ENCODE measurements around the gene RBM10.

The RBM10 gene

GRCh38 chrX:47199286-47199685 lies 54.3 kb downstream of the RBM10 start:
- no peaks in the 10 kb centered on the region for H3K9me2 ChIP-seq (replicated peaks; ENCODE audit: insufficient read depth, low read length)
- no peaks in the 10 kb centered on the region for H3K9me3 ChIP-seq (ENCODE audit: insufficient read depth, low read length)
- no peak overlapping the region for H2AFZ ChIP-seq (ENCODE audit: low read depth, low read length, severe bottlenecking)
- no peak for TF ChIP-seq CTCF (IDR thresholded peaks at IDR 0.05; ENCODE audit: insufficient read depth, low read length, poor library complexity, severe bottlenecking)
- no peak for TF ChIP-seq EZH2phosphoT487 (conservative IDR thresholded peaks at IDR 0.05; ENCODE audit: low read length)
- no peaks in the 10 kb centered on the region for H3F3A ChIP-seq (ENCODE audit: insufficient read depth)
- H3K9ac ChIP-seq (ENCODE audit: low read length), result no peak overlapping the region
- H4K20me1 ChIP-seq (ENCODE audit: low read depth, low read length), result no peaks in the 10 kb centered on the region
- H3K79me2 ChIP-seq (ENCODE audit: insufficient read depth, low read length), result peaks cover 43% of the 10 kb centered on the region
- no peak overlapping the region for H3K4me2 ChIP-seq (ENCODE audit: low read depth, low read length, poor library complexity, severe bottlenecking)
- H3K27ac ChIP-seq (ENCODE audit: low read depth, low read length), result no peak overlapping the region
- no peak overlapping the region for H3K4me3 ChIP-seq (ENCODE audit: insufficient read depth, low read length, poor library complexity, severe bottlenecking)
- no peaks in the 10 kb centered on the region for H3K27me3 ChIP-seq (ENCODE audit: low read length)
- H3K36me3 ChIP-seq (ENCODE audit: low read length), result no peaks in the 10 kb centered on the region

DNA sequence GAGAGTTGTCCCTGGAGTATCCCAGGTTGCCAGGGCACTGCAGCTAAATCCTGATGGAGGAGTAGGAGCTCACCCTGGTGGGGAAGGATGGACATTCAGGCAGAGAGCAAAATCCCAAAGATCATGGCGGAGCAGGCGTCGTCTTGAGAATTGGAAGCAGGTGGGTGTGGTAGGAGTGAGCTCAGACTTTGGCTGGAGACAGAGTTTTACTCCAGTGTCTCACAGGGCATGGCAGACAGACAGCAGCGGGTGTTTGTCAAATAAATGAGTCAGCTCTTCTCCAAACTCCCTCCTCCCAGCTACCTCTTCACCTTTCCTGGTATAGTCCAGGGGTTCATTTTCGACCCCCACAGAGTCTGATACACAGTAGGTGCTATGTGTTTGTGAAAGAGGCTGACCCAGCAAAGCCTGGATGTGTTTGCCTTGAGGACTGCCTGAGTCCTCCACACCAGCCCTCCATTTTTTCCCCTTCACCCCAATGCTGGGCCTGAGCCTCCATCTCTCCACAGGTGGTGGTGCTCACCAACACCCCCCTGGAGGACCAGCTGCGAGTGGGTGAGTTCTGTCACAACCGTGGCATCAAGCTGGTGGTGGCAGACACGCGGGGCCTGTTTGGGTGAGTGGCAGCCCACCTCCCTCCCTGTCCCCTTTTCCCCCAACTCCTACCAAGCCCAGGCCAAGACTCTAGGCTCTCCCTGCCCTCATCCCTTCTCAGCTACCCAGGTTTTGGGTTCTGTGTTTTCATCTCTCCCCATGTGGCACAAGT lies 55.5 kb downstream of the RBM10 start:
- no peak overlapping the region for H3K4me3 ChIP-seq (ENCODE audit: insufficient read depth, low read length, poor library complexity, severe bottlenecking)
- H3K9ac ChIP-seq (ENCODE audit: low read length), result no peak overlapping the region
- no peaks in the 10 kb centered on the region for H3K9me2 ChIP-seq (replicated peaks; ENCODE audit: insufficient read depth, low read length)
- H3K36me3 ChIP-seq (ENCODE audit: low read length), result peaks cover 4% of the 10 kb centered on the region; the same call in 1 of the 2 replicates
- H3K27me3 ChIP-seq (ENCODE audit: low read length), result no peaks in the 10 kb centered on the region
- H4K20me1 ChIP-seq (ENCODE audit: low read depth, low read length), result no peaks in the 10 kb centered on the region
- H3F3A ChIP-seq (ENCODE audit: insufficient read depth), result no peaks in the 10 kb centered on the region
- peaks cover 30% of the 10 kb centered on the region for H3K79me2 ChIP-seq (ENCODE audit: insufficient read depth, low read length)
- no peak overlapping the region for H3K4me2 ChIP-seq (ENCODE audit: low read depth, low read length, poor library complexity, severe bottlenecking)
- H2AFZ ChIP-seq (ENCODE audit: low read depth, low read length, severe bottlenecking), result no peak overlapping the region
- TF ChIP-seq CTCF (IDR thresholded peaks at IDR 0.05; ENCODE audit: insufficient read depth, low read length, poor library complexity, severe bottlenecking) (no peak), EZH2phosphoT487 (conservative IDR thresholded peaks at IDR 0.05; ENCODE audit: low read length) (no peak)
- no peak overlapping the region for H3K27ac ChIP-seq (ENCODE audit: low read depth, low read length)
- no peaks in the 10 kb centered on the region for H3K9me3 ChIP-seq (ENCODE audit: insufficient read depth, low read length)

DNA sequence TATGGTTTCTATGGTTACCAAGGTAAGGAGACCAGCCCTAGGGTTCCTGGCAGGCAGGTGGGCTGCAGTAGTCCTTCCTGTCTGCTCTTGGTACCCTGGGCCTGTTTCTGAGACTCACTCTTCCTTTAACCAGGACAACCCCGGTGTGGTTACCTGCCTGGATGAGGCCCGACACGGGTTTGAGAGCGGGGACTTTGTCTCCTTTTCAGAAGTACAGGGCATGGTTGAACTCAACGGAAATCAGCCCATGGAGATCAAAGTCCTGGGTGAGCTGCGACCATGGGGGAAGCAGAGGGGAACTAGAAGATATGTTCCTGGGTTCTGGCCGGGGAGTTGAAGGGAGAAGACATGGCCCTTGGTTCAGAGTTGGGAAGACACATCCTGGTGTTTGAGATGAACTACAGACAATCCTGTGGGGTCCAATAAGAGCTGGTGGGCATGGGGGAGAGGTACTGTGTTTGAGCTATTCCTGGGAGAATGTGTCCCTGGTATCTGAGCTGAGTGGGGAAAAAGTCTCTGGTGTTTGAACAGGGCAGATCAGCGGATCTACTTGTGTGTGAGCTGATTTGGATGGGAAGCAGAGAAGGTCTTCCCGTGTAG lies 56.4 kb downstream of the RBM10 start:
- no peak overlapping the region for H2AFZ ChIP-seq (ENCODE audit: low read depth, low read length, severe bottlenecking)
- peaks cover 4% of the 10 kb centered on the region; the same call in 1 of the 2 replicates for H3K36me3 ChIP-seq (ENCODE audit: low read length)
- peaks cover 21% of the 10 kb centered on the region for H3K79me2 ChIP-seq (ENCODE audit: insufficient read depth, low read length)
- no peaks in the 10 kb centered on the region for H3K9me2 ChIP-seq (replicated peaks; ENCODE audit: insufficient read depth, low read length)
- no peak overlapping the region for H3K27ac ChIP-seq (ENCODE audit: low read depth, low read length)
- H3K4me3 ChIP-seq (ENCODE audit: insufficient read depth, low read length, poor library complexity, severe bottlenecking), result no peak overlapping the region
- no peak overlapping the region for H3K4me2 ChIP-seq (ENCODE audit: low read depth, low read length, poor library complexity, severe bottlenecking)
- H4K20me1 ChIP-seq (ENCODE audit: low read depth, low read length), result no peaks in the 10 kb centered on the region
- H3K27me3 ChIP-seq (ENCODE audit: low read length), result no peaks in the 10 kb centered on the region
- H3F3A ChIP-seq (ENCODE audit: insufficient read depth), result no peaks in the 10 kb centered on the region
- H3K9ac ChIP-seq (ENCODE audit: low read length), result no peak overlapping the region
- no peak for TF ChIP-seq CTCF (IDR thresholded peaks at IDR 0.05; ENCODE audit: insufficient read depth, low read length, poor library complexity, severe bottlenecking)
- no peak for TF ChIP-seq EZH2phosphoT487 (conservative IDR thresholded peaks at IDR 0.05; ENCODE audit: low read length)
- H3K9me3 ChIP-seq (ENCODE audit: insufficient read depth, low read length), result no peaks in the 10 kb centered on the region

Data from SU-DHL-6 (cell line).